ENCODE measurements around the gene LPP. TPM values are rescaled to one million over a fixed set of nuclear protein-coding genes. Genes with fewer than 3 reads are reported as not detected.

The LPP gene
- total RNA-seq, 4 donors from 2014 or later, result 207 to 592 (median 406) TPM

GRCh38 chr3:188256758-188257157, 102.8 kb downstream of the LPP start:
- in situ Hi-C loops (cut with MboI; ENCODE audit: low pct_ligation_motif_present in 1 of 4, low pct_unique_long_range_greater_than_20kb in 1 of 4, low sequenced_read_pairs in 3 of 4) (no loop called here), intact Hi-C loops (cut with DNase I; ENCODE audit: low total_unique reads) (no loop called here)
- 62 to 66% methylated on average over 3 of the region's 3 CpGs for WGBS, 2 donors (ENCODE audit: low coverage in 1 of 2)
- peak overlapping the region; percentile 82 to 90 (median 86) for H3K27ac ChIP-seq
- no peaks in the 10 kb centered on the region for H3K9me3 ChIP-seq
- no peaks in the 10 kb centered on the region for H3K36me3 ChIP-seq
- no peak for DNase-seq
- peaks cover 35 to 84% (median 63%) of the 10 kb centered on the region in 4 donors for H3K4me1 ChIP-seq
- H3K27me3 ChIP-seq, result no peaks in the 10 kb centered on the region
- H3K4me3 ChIP-seq, result no peak overlapping the region
- TF ChIP-seq, protein P1, sequence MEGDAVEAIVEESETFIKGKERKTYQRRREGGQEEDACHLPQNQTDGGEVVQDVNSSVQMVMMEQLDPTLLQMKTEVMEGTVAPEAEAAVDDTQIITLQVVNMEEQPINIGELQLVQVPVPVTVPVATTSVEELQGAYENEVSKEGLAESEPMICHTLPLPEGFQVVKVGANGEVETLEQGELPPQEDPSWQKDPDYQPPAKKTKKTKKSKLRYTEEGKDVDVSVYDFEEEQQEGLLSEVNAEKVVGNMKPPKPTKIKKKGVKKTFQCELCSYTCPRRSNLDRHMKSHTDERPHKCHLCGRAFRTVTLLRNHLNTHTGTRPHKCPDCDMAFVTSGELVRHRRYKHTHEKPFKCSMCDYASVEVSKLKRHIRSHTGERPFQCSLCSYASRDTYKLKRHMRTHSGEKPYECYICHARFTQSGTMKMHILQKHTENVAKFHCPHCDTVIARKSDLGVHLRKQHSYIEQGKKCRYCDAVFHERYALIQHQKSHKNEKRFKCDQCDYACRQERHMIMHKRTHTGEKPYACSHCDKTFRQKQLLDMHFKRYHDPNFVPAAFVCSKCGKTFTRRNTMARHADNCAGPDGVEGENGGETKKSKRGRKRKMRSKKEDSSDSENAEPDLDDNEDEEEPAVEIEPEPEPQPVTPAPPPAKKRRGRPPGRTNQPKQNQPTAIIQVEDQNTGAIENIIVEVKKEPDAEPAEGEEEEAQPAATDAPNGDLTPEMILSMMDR (IDR thresholded peaks at IDR 0.05), result no peak
- no peak for TF ChIP-seq EP300 (IDR thresholded peaks at IDR 0.05; ENCODE audit: low read depth)
- no peak for TF ChIP-seq POLR2A (IDR thresholded peaks at IDR 0.05)
- TF ChIP-seq POLR2AphosphoS5 (IDR thresholded peaks at IDR 0.05), result no peak

GRCh38 chr3:188257384-188258026, 103.5 kb downstream of the LPP start:
- DNase-seq, result no peak
- in situ Hi-C loops (cut with MboI; ENCODE audit: low pct_ligation_motif_present in 1 of 4, low pct_unique_long_range_greater_than_20kb in 1 of 4, low sequenced_read_pairs in 3 of 4), result no loop called here
- intact Hi-C loops (cut with DNase I; ENCODE audit: low total_unique reads), result no loop called here
- Histone ChIP-seq H3K27me3 (no peaks in the 10 kb centered on the region), H3K27ac (peak overlapping the region; percentile 82 to 90 (median 86)), H3K4me3 (no peak overlapping the region), H3K36me3 (no peaks in the 10 kb centered on the region), H3K9me3 (no peaks in the 10 kb centered on the region), H3K4me1 (peaks cover 38 to 90% (median 66%) of the 10 kb centered on the region in 4 donors)
- WGBS, 2 donors (ENCODE audit: low coverage in 1 of 2), result 26 to 46% methylated on average over 2 to 3 of the region's 3 CpGs
- TF ChIP-seq POLR2A (IDR thresholded peaks at IDR 0.05) (no peak), EP300 (IDR thresholded peaks at IDR 0.05; ENCODE audit: low read depth) (no peak), POLR2AphosphoS5 (IDR thresholded peaks at IDR 0.05) (no peak)
- TF ChIP-seq, protein P1 (IDR thresholded peaks at IDR 0.05), result no peak

DNA sequence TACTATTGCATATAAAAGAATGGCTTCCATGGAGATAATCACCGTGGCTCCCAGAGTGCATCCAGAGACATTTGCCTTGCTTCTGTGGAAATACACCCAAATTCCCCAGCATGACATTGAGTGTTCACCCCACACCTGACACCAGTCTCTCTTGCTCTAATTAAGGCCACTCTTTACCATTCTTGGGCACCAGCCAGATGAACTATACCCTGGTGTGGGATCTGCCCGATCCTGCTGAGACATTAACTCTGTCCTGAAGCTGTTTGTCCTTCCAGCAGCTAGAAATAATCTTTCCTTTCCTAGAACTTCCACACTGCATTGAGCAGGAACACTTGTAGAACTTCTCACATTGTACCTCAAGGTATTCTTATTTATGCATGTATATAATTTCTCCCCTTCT, 105.2 kb downstream of the LPP start:
- DNase-seq, result peak; percentile 51

GRCh38 chr3:188259596-188259995, 105.6 kb downstream of the LPP start:
- intact Hi-C loops (cut with DNase I; ENCODE audit: low total_unique reads) (no loop called here), in situ Hi-C loops (cut with MboI; ENCODE audit: low pct_ligation_motif_present in 1 of 4, low pct_unique_long_range_greater_than_20kb in 1 of 4, low sequenced_read_pairs in 3 of 4) (no loop called here)
- 88 to 100% methylated on average over 2 of the region's 2 CpGs for WGBS, 2 donors (ENCODE audit: low coverage in 1 of 2)
- Histone ChIP-seq H3K4me1 (peaks cover 28 to 91% (median 66%) of the 10 kb centered on the region in 4 donors), H3K36me3 (no peaks in the 10 kb centered on the region), H3K9me3 (no peaks in the 10 kb centered on the region), H3K4me3 (no peak overlapping the region), H3K27me3 (no peaks in the 10 kb centered on the region), H3K27ac (peak overlapping the region; percentile 82 to 90 (median 86))
- TF ChIP-seq, protein P1 (IDR thresholded peaks at IDR 0.05), result no peak
- DNase-seq, result no peak

More for the DNA sequence above, 105.2 kb downstream of the LPP start:
- Histone ChIP-seq H3K4me1 (peaks cover 30 to 91% (median 68%) of the 10 kb centered on the region in 4 donors), H3K27ac (peak overlapping the region; percentile 82 to 90 (median 86)), H3K4me3 (no peak overlapping the region), H3K9me3 (no peaks in the 10 kb centered on the region), H3K36me3 (no peaks in the 10 kb centered on the region), H3K27me3 (no peaks in the 10 kb centered on the region)
- intact Hi-C loops (cut with DNase I; ENCODE audit: low total_unique reads), result no loop called here
- 51 to 68% methylated on average over 2 of the region's 2 CpGs for WGBS, 2 donors (ENCODE audit: low coverage in 1 of 2)
- in situ Hi-C loops (cut with MboI; ENCODE audit: low pct_ligation_motif_present in 1 of 4, low pct_unique_long_range_greater_than_20kb in 1 of 4, low sequenced_read_pairs in 3 of 4), result no loop called here
- TF ChIP-seq POLR2A (IDR thresholded peaks at IDR 0.05), result no peak
- no peak for TF ChIP-seq EP300 (IDR thresholded peaks at IDR 0.05; ENCODE audit: low read depth)
- TF ChIP-seq, protein P1 (IDR thresholded peaks at IDR 0.05), result no peak
- TF ChIP-seq POLR2AphosphoS5 (IDR thresholded peaks at IDR 0.05), result no peak
